GM18907 (cell line): ENCODE data around the gene CEBPZOS.

ENCODE experiments used
- ATAC-seq: cut with Tn5 transposase; IDR thresholded peaks from one replicate; pipeline ENCODE4 v1.9.1; 2021; ENCODE audit warnings: mild to moderate bottlenecking, moderate library complexity; ENCODE audit not compliant: unreplicated experiment

CEBPZOS gene

DNA sequence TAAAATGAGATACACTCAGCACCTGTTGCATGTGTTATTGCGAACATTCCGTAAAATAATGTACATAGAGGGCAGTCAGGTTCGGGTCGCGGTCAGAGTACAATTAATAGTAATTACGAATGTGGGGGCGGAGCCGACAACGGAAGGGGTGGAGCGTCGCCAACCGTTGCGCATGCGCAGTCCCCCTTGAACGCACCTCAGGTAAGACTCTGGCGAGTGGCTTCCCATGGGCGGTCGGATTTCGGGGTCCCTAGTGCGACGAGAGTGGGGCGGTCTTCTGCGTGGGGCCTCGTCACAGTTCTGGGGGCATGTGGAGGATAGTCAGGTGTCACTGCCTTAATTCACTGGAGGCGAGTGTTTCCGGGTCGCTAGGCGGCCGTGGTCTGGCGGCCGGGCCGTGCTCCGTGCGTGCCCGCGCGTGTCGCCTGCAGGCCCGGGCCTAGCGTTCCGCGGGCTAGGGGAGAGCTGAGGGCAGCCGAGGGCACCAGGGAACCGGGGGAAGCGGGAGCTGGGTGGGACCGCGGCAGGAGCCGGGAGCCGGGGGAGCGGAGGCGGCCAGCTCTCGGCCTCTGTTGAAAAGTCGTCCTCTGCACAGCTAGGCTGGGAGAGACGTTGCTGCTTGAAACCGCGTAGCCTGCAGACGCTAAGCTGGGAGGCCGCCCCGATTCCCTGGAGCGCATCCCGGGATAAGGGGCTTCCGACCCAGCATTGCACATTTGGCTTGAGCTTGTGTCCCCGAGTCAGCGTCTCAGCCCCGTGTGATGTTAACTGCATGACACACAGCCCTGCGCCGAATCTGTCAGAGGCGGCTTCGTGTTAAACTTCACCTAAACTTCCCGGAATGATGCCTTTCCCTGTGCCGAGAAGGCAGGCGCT lies at the start of gene CEBPZOS:
TSS of gene CEBPZOS (plus strand) at position 177 of the 876 bp plus-strand sequence. CDS start 3,209 bp downstream, outside the sequence.
- peak; percentile 75 for ATAC-seq

DNA sequence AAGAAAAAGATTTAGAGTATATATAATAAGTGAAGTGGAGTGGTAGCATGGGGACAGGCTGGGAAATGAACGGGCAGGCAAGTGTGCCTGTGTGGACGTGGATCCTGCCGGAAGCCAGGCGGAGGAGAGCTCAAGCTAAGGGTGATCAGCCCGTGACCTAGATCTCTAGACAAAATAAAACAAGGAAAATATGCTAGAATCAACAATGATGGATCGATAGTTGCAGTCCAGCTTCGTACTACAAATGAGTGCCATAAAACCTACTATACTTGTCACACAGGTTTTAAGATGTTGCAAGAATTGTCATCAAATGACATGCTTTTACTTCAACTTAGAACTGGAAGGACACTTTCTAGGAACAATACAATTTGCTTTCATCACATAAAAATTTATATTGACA lies 48.0 kb upstream of the CEBPZOS start:
- ATAC-seq = no peak

DNA sequence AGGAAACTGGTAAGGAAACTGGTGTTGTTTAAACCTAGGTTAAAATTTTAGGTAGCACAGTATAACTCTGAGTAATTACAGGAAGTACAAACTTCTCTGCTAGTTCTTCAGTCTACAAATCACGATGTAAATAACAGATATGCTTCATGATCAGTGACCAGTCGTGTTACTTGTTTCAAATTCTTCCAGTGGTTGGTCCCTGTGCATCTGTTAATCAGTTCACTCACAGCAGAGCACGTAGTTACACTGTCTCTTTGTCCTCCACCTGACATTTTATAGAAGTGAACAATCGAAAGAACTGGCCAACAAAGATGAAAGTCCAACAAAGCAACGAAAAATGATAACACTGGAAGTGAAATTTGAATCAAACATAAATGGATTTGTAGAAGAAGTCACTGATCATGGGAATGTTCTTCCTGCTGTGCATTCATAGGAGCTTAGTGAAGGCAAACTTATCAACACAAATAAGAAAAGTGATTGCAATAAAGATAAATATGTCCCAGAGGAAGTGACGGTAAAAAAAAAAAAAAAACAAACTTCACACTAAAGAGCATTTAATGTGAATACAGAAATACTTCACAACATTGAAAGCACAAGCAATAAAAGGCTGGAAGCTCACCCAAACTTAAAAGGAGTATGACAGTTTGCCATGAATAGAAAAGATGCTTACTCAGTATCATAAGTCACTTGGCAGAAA lies 46.5 kb upstream of the CEBPZOS start:
- no peak for ATAC-seq

GRCh38 chr2:37153224-37153623 lies 43.1 kb upstream of the CEBPZOS start:
- no peak for ATAC-seq

DNA sequence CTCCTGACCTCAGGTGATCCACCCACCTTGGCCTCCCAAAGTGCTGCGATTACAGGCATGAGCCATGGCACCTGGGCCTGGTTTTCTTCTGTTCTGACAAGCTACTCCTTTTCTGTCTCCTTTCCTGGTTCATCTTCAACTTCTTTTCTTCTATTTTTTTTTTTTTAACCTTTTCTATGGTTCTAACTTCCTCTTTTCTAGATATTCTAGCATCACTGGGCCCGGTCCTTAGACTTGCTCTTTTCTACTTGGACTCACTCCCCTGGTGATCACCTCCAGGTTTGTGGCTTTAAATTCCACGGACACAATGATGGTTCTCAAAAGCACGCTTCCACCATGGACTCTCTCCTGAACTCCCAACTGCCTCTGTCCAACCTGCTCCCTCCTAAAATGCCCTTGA lies 41.5 kb upstream of the CEBPZOS start:
- no peak for ATAC-seq

DNA sequence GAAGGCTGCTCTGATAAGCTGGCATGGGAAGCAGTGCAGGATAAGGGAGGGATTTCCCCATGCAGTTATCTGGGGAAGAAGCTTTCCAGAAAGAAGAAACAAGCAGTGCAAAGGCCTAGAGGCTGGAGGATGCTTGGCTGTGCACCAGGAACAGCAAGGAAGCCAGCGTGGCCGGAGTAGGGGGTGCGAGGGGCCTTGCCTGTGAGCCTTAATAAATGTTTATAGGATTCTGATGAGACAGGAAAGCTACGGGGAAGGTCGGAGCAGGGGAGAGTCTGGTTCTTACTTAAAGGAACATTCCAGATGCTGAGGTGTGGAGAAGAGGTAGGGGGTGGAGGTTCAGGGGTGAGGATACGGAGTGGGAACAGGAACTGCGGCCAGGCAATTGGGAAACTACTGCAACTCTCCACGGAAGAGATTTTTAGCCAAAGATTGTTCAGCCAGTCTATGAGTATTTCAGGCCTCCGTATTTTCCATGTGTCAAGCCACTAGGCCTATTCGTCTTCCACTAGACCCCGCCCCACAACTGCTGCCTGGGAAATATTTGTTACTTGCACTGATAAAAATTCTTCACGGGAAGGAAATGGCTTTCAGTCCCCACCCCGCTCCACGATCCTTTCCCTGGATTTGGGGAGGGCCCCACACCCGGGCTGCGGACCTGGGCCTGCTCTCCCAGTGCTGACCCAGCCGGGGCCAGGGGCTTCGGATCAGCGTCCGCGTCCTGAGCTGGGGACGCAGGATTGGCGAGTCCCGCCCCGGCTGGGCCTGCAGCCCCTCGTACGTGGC lies 40.0 kb upstream of the CEBPZOS start:
- peak; percentile 32 for ATAC-seq

DNA sequence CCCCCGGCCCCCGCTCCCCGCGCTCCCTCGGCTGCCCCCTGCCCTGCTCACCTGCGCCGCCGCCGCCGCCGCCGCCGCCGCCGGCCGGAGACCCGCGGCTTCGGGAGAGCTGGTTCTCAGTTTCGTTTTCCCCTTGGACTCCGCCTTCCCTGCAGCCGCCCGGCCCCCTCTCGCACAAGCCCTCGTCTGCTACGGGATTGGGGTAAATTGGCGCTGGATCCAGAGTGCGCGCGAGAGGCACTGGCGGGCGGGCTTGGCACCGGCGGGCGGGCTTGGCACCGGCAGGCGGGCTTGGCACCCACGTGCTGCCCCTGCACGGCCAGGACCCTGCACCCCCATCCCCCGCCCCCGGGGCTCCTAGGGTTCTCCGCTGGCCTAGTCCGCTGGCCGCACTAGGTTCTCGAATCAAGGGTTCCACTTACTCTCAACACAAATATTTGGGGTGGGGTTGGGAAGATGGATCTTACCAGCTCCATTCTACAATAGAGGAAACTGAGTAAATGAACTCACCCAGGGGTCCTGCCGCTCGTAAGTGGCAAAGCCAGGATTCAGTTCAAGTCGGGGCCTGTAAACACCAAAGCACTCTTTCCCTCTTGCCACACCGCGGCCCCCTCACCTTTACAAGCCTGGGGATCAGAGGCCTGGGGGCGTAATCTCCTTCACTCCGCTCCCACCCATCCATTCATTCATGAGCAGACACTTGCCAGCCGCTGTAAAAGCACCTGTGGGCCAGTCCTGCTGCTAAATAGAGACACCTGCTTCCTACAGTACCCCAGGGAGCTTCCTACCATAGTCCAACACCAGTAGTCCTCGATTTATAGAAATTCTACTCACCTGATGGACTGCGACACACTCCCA lies 39.2 kb upstream of the CEBPZOS start, which contains the start of gene EIF2AK2:
TSS of gene EIF2AK2 (minus strand) at position 124 of the 858 bp plus-strand sequence. CDS start 9,174 bp downstream, outside the sequence.
- ATAC-seq = peak; percentile 89

GRCh38 chr2:37164757-37165156 lies 31.5 kb upstream of the CEBPZOS start:
- ATAC-seq = no peak

- ATAC-seq = no peak
Measured at GRCh38 chr2:37167636-37168180, 28.6 kb upstream of the CEBPZOS start.

- peak; percentile 46 for ATAC-seq
Measured at GRCh38 chr2:37168217-37168981, 27.9 kb upstream of the CEBPZOS start.

- no peak for ATAC-seq
Measured at GRCh38 chr2:37171624-37171950, 24.7 kb upstream of the CEBPZOS start.

DNA sequence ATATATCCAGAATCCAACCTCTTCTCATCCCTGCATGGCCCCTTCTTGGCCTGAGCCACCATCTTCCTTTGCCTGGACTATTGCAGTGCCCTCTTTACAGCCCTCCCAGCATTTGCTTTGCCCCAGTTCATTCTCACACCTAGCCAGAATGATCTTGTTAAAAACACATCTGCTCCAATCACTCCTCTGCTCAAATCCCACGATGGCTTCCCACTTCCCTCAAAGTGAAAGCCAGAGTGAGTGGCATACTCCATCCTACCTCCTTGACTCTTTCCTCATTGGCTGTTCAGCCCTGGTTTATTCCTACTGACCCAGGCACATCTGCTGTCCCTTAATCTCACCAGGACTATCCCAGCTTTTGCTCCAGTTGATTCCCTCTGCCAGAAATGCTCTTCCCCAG lies 22.6 kb upstream of the CEBPZOS start:
- no peak for ATAC-seq

DNA sequence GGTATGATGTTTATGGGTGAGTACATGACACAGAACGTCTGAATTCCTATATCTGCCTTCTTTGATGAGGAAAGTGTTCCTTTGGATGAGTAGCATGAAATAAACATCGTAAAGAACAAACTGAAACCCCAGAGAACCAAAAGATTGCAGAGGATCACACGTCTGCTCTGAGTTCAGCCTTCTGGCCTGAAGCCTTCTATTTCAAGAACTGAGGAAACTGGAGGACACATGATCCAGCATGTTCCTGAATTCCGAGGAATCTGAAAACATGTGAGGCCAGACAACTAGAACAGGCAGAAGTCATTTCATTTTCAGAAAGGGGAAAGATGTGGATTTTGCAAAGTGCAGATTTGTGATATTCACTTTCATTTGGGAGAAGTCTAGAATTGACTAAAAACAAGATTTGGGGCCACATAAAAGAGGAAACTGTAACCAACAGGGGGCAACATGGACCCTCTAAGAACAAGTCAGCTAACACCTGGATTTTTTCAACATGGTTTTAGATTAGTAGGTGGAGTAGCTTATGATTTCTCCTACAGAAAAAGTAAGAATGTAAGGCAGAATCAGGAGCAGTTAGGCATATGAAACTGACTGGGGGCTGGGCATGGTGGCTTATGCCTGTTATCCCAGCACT lies 16.2 kb upstream of the CEBPZOS start:
- no peak for ATAC-seq

GRCh38 chr2:37180640-37181039 lies 15.7 kb upstream of the CEBPZOS start:
- ATAC-seq = no peak

DNA sequence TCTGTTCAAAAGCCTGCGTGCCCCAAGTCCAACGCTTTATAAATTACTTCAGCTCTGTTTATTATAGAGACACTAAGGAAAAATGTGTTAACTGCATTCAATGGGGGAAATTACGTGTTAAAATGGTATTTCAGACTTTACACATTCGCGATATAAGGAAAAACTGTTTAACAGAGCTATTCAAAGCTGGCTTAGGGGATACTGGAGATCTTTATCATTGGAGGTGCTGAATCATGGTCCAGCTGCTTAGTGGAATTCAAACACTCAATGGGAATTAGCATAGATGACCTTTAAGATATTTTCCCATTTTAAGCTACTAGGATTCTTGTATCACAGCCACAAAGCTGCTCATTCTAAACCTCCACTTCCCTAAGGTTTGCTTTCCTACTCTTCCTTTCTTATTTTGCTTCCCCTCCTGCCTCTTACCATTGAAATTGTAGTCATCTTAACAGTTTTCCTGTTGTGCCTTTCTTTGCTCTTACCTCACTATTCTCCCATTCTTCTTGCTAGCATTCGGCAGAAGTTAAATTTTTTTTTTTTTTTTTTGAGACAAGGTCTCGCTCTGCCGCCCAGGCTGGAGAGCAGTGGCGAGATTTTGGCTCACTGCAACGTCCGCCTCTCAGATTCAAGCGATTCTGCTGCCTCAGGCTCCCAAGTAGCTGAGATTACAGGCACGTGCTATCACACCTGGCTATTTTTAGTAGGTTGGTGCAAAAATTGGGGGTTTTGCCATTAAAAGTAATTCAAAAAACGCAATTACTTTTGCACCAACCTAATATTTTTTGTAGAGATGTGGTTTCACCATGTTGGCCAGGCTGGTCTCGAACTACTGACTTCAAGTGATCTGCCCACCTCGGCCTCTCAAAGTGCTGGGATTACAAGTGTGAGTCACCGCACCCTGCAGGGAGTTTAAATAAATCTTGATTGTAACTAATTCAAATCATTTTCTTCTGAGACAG lies 14.3 kb upstream of the CEBPZOS start:
- ATAC-seq = no peak

DNA sequence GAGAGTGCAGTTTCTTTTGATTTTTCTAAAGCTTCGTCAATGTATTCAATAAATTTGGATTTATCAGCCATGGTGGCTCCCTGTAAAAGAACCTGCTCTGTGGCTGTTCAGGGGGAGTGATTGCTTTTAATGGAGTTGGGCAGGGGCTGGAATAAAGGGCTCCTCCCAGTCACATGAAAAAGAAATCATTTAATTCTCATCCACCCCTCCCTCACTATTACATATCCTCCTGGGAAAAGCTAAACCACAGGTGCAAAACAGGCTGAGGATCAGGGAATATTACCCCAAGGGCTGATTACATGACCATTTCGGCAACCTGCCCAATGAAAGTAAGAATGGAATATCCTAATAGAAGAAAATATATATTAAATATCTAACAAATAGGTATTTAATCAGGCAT lies 7.7 kb upstream of the CEBPZOS start, which contains the start of gene SULT6B1:
TSS of gene SULT6B1 (minus strand) at position 101 of the 400 bp plus-strand sequence. CDS start at position 71, 30 bp downstream.
- ATAC-seq = no peak

- ATAC-seq = no peak
Measured at GRCh38 chr2:37189452-37190153, 6.7 kb upstream of the CEBPZOS start.
